Ishikawa (cell line): ENCODE measurements around the gene TNS3.

Experiments used
- CEBPB ChIP-seq: IDR thresholded peaks from 2 replicates; pipeline ENCODE4 v1.6.1; 2012
- CREB1 ChIP-seq: IDR thresholded peaks from 2 replicates; pipeline ENCODE4 v1.6.1; 2012; ENCODE audit warnings: low read depth
- EGR1 ChIP-seq: IDR thresholded peaks from 2 replicates; pipeline ENCODE4 v1.6.1; 2012
- EP300 ChIP-seq: IDR thresholded peaks from 2 replicates; pipeline ENCODE4 v1.6.1; 2012; ENCODE audit warnings: borderline replicate concordance
- FOXM1 ChIP-seq: IDR thresholded peaks from 2 replicates; pipeline ENCODE4 v1.6.1; 2012; ENCODE audit warnings: low read depth, borderline replicate concordance
- NFIC ChIP-seq: IDR thresholded peaks from 2 replicates; pipeline ENCODE4 v1.6.1; 2012
- RAD21 ChIP-seq: IDR thresholded peaks from 2 replicates; pipeline ENCODE4 v1.6.1; 2012; ENCODE audit warnings: low read depth
- TAF1 ChIP-seq: IDR thresholded peaks from 2 replicates; pipeline ENCODE4 v1.6.1; 2012; ENCODE audit warnings: low read depth, mild to moderate bottlenecking
- TCF12 ChIP-seq: IDR thresholded peaks from 2 replicates; pipeline ENCODE4 v1.6.1; 2012; ENCODE audit warnings: low read depth
- TEAD4 ChIP-seq: IDR thresholded peaks from 2 replicates; pipeline ENCODE4 v1.6.1; 2012
- YY1 ChIP-seq: IDR thresholded peaks from 2 replicates; pipeline ENCODE4 v1.6.1; 2012; ENCODE audit warnings: low read depth
- ZBTB7A ChIP-seq: IDR thresholded peaks from 2 replicates; pipeline ENCODE4 v1.6.1; 2012; ENCODE audit warnings: low read depth
- TF ChIP-seq, protein P1 (sequence below): IDR thresholded peaks from 2 replicates; pipeline ENCODE4 v1.6.1; 2012
- TF ChIP-seq, protein P2 (sequence below): IDR thresholded peaks from 2 replicates; pipeline ENCODE4 v1.6.1; 2012
- TF ChIP-seq, protein P3 (sequence below): IDR thresholded peaks from 2 replicates; pipeline ENCODE4 v1.6.1; 2012; ENCODE audit warnings: low read depth, mild to moderate bottlenecking

Gene TNS3

DNA sequence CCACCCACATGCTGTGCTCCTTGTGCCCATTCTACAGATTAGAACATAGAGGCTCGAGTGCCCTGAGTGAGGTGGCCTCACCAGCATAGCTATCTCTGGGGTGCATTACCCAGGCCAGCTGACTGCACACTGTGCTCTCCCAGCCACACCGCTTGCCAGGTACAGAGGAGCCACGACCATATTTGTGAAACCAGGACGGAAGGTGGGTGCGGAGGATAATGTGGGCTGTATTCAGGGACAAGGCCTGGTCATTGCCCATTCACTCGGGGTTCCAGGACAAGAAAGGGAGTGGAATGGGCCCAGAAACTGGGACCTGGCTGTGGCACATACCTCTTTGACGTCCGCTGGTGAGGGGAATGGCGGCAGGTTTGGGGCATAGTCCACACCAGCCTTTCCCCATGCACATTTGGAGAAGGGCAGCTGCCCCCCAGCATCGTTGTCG, 236.0 kb downstream of the TNS3 start:
- TF ChIP-seq, protein P1, sequence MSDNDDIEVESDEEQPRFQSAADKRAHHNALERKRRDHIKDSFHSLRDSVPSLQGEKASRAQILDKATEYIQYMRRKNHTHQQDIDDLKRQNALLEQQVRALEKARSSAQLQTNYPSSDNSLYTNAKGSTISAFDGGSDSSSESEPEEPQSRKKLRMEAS, result no peak
- TF ChIP-seq ZBTB7A, result no peak
- TF ChIP-seq TEAD4, result no peak
- TF ChIP-seq CREB1, result no peak
- TF ChIP-seq FOXM1, result no peak

DNA sequence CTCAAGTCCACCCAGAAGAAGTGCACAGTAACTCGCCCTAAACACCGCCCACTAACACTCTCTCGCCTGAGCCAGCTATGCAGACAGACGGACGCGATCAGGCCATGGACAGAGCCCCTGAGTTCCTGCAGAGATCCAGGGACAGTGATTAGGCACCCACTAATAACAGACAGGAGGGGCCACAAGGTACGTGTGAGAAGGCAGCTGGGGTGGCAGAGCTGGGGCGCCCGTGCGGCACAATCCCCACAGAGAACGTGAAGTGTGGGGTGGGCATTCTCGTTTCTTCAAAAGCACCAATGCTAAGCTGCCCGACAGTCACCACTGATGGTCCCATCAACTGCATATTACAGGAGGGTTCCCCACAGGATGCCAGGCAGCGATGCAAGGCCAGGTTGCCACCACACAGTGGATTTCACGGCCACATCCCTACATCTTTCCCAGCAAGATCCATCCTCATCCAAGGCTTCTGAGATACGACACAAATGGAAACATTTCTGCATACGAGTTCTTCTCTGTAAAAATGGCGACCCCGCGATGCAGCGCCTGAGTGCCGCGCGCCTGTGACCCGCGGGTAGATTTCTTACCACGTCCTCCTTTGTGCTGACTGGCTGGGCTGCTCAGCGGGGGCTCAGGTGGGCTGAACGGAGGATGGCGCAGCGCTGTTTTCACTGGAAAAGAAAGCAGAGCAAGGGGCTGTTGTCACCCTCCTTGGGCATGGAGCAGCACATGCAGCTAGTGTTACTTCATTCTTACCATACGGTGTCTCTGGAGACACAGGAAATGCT, 237.5 kb downstream of the TNS3 start:
- TF ChIP-seq EGR1 (no peak), RAD21 (no peak), ZBTB7A (no peak), FOXM1 (no peak), CEBPB (no peak), YY1 (no peak), NFIC (no peak)
- TF ChIP-seq, protein P2, sequence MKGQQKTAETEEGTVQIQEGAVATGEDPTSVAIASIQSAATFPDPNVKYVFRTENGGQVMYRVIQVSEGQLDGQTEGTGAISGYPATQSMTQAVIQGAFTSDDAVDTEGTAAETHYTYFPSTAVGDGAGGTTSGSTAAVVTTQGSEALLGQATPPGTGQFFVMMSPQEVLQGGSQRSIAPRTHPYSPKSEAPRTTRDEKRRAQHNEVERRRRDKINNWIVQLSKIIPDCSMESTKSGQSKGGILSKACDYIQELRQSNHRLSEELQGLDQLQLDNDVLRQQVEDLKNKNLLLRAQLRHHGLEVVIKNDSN, result no peak
- TF ChIP-seq, protein P1, result no peak

DNA sequence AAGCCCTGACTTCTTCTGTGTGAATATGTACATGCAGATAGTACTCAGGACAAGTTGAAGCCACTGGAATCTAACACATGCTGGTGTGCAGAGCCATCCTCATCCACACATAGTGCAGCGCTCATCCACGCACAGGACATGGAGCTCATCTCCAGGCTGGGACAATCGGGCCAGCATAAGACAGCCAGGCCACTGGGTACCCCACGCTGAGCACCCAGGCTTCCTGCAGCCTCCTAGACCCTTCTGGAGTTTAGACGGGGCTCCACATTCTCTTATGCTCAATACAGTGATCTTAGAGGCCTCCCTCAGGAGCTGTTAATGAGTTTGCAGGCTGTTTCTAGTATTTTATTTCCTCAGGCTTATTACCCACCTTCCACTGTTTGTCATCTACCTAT, 238.9 kb downstream of the TNS3 start:
- TF ChIP-seq, protein P3, sequence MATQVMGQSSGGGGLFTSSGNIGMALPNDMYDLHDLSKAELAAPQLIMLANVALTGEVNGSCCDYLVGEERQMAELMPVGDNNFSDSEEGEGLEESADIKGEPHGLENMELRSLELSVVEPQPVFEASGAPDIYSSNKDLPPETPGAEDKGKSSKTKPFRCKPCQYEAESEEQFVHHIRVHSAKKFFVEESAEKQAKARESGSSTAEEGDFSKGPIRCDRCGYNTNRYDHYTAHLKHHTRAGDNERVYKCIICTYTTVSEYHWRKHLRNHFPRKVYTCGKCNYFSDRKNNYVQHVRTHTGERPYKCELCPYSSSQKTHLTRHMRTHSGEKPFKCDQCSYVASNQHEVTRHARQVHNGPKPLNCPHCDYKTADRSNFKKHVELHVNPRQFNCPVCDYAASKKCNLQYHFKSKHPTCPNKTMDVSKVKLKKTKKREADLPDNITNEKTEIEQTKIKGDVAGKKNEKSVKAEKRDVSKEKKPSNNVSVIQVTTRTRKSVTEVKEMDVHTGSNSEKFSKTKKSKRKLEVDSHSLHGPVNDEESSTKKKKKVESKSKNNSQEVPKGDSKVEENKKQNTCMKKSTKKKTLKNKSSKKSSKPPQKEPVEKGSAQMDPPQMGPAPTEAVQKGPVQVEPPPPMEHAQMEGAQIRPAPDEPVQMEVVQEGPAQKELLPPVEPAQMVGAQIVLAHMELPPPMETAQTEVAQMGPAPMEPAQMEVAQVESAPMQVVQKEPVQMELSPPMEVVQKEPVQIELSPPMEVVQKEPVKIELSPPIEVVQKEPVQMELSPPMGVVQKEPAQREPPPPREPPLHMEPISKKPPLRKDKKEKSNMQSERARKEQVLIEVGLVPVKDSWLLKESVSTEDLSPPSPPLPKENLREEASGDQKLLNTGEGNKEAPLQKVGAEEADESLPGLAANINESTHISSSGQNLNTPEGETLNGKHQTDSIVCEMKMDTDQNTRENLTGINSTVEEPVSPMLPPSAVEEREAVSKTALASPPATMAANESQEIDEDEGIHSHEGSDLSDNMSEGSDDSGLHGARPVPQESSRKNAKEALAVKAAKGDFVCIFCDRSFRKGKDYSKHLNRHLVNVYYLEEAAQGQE, result no peak
- TF ChIP-seq FOXM1, result no peak

DNA sequence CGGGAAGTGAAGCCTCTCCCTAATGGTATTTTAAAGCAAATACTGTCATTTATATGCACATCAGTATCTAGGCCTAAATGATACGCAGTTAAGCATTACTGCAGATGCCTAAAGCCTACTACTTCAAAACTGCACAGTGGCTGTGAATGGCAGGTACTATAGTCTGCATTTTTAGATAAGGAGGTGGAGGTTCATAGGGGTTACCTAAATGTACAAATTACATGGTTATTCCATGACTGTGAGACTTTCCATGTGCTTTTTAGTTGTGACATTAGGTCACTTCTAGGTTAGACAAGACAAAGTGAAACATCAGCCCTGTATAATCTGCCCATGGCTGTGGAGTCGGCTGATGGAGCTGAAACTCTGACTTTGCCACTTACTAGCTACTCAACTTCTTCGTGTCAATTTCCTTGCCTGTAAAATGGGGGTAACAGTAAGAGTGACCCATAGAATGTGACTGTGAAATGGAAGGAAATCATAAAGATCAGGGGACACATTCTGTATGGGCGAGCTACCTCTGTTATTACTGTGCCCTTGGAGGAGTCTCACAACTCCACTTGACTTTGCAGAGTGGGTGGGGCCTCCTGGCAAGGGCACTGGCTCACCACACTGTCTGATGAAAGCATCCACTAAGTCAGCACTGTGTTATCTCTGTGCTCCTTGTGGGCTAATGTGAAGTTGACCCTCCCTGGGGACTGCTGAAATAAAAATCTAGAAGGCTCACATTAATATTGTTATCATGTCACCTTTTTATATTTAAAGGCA, 239.4 kb downstream of the TNS3 start:
- TF ChIP-seq TAF1, result no peak
- no peak for TF ChIP-seq NFIC
- no peak for TF ChIP-seq YY1
- no peak for TF ChIP-seq RAD21
- no peak for TF ChIP-seq TEAD4
- TF ChIP-seq, protein P2, result no peak
- no peak for TF ChIP-seq EP300
- TF ChIP-seq TCF12, result no peak
- TF ChIP-seq, protein P3, result no peak
- no peak for TF ChIP-seq CEBPB
- TF ChIP-seq CREB1, result no peak
- TF ChIP-seq, protein P1, result no peak
- TF ChIP-seq FOXM1, result no peak
- no peak for TF ChIP-seq ZBTB7A
- no peak for TF ChIP-seq EGR1

DNA sequence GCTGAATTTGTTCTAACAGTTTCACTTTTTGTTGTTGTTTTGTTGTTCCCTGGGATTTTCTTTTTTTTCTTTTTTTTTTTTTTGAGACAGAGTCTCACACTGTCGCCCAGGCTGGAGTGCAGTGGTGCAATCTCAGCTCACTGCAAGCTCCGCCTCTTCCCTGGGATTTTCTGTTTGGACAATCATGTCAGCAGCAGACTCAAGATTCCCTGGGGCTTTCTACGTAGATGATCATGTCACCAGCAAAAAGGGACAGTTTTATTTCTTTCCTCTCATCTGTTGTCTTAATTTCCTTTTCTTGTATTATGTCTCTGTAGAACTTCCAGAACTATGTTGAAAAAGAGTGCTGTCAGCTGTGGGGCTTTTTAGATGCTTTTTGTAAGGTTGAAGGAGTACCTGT, 241.4 kb downstream of the TNS3 start:
- no peak for TF ChIP-seq TAF1
- no peak for TF ChIP-seq TEAD4
- no peak for TF ChIP-seq EP300
- no peak for TF ChIP-seq YY1
- no peak for TF ChIP-seq EGR1
- TF ChIP-seq, protein P1, result no peak
- TF ChIP-seq ZBTB7A, result no peak
- no peak for TF ChIP-seq CEBPB
- TF ChIP-seq RAD21, result no peak
- TF ChIP-seq NFIC, result no peak
- TF ChIP-seq, protein P3, result no peak
- no peak for TF ChIP-seq CREB1
- no peak for TF ChIP-seq FOXM1
- TF ChIP-seq, protein P2, result no peak
- TF ChIP-seq TCF12, result no peak
